GM12878 (cell line): ENCODE data around the gene SPATA1. TPM values are rescaled to one million over a fixed set of nuclear protein-coding genes. Genes with fewer than 3 reads are reported as not detected.
A peak's percentile ranks its signal among the peaks of the same experiment; 100 is the strongest.

Experiments
- ATAC-seq: fragments of 200-7000 bp; cut with Tn5 transposase; 3 replicates; pipeline ENCODE4 v1.9.1; 2020; ENCODE audit warnings: mild to moderate bottlenecking, moderate library complexity
- BruUV-seq: library from RNA; stranded (reverse); fragments of 400-500 nt; replicated peaks from 2 replicates; lab custom pipeline; 2021; lab: Mats Ljungman, UMichigan
- CTCF ChIA-PET: fragments of 300-600 bp; sonication (Branson Sonifier 250); formaldehyde crosslinking; extraction: SDS; loops from one replicate; lab custom pipeline; 2021; ENCODE audit warnings: inconsistent platforms; lab: Yijun Ruan, JAX
- POLR2A ChIA-PET: fragments of 350-600 bp; formaldehyde crosslinking; extraction: SDS; loops from one replicate; lab custom pipeline; 2021; ENCODE audit warnings: inconsistent platforms; lab: Charles Lee
- RAD21 ChIA-PET: fragments of 300-600 bp; sonication (Branson Sonifier 250); formaldehyde crosslinking; loops from one replicate; lab custom pipeline; 2023; ENCODE audit warnings: antibody characterized with exemption; ENCODE audit not compliant: unreplicated experiment; lab: Charles Lee
- SMC1A ChIA-PET: fragments of 300-600 bp; sonication (Branson Sonifier 250); formaldehyde crosslinking; loops from one replicate; lab custom pipeline; 2023; ENCODE audit not compliant: unreplicated experiment, uncharacterized antibody; lab: Charles Lee
- DNase-seq: peaks from one replicate; pipeline ENCODE4 v3.0.0-alpha.2; 2011; ENCODE audit warnings: low read depth, low spot score
- FAIRE-seq: peaks from 3 replicates; lab custom pipeline; 2011; peaks lifted over from hg19 to GRCh38; lab: Jason Lieb, UNC
- H2AFZ ChIP-seq: 2 replicates; pipeline ENCODE4 v1.6.0; 2011; ENCODE audit warnings: low read depth, low read length, control low read depth; ENCODE audit not compliant: control insufficient read depth
- H3K27ac ChIP-seq: 2 replicates; pipeline ENCODE4 v1.5.1; 2011; ENCODE audit warnings: control low read depth; ENCODE audit not compliant: control insufficient read depth, insufficient read depth
- H3K27me3 ChIP-seq, 2 experiments: replicated peaks in 1 of 2; 2 replicates each; pipeline versions ENCODE4 v1.6.0 to v1.6.1; 2011; ENCODE audit warnings: low read length in 1 of 2; ENCODE audit not compliant: control insufficient read depth in 2 of 2, insufficient read depth in 2 of 2
- H3K36me3 ChIP-seq, 2 experiments: 2 replicates each; pipeline ENCODE4 v1.5.1; 2011; ENCODE audit warnings: low read length in 1 of 2; ENCODE audit not compliant: control insufficient read depth in 2 of 2, insufficient read depth in 2 of 2
- H3K4me1 ChIP-seq: 2 replicates; pipeline ENCODE4 v1.6.1; 2011; ENCODE audit warnings: mild to moderate bottlenecking, low read length, moderate library complexity, mixed read lengths; ENCODE audit not compliant: control insufficient read depth, insufficient read depth
- H3K4me2 ChIP-seq: 2 replicates; pipeline ENCODE4 v1.6.0; 2011; ENCODE audit warnings: control low read depth; ENCODE audit not compliant: control insufficient read depth, insufficient read depth
- H3K4me3 ChIP-seq: fragments of 200-600 bp; sonication (generic); 2 replicates; pipeline ENCODE4 v1.5.1; 2016
- H3K79me2 ChIP-seq: 2 replicates; pipeline ENCODE4 v1.6.0; 2011; ENCODE audit warnings: low read length; ENCODE audit not compliant: control insufficient read depth, insufficient read depth
- H3K9ac ChIP-seq: 2 replicates; pipeline ENCODE4 v1.8.0; 2011; ENCODE audit warnings: low read length, control low read depth, mixed read lengths; ENCODE audit not compliant: control insufficient read depth, insufficient read depth
- H3K9me3 ChIP-seq: replicated peaks from 3 replicates; pipeline ENCODE4 v1.5.1; 2011; ENCODE audit warnings: mild to moderate bottlenecking, low read length; ENCODE audit not compliant: control insufficient read depth, insufficient read depth
- H4K20me1 ChIP-seq: 2 replicates; pipeline ENCODE4 v1.6.0; 2011; ENCODE audit not compliant: control insufficient read depth, insufficient read depth
- BCL11A ChIP-seq: IDR thresholded peaks from 2 replicates; pipeline ENCODE4 v1.6.1; 2011; ENCODE audit warnings: low read depth, low read length
- POLR2AphosphoS2 ChIP-seq: IDR thresholded peaks from 2 replicates; pipeline ENCODE4 v1.6.1; 2011; ENCODE audit warnings: low read depth, mild to moderate bottlenecking, low read length, improper control_type of control experiment, moderate library complexity
- WGBS: methylation state at CpG from one replicate; pipeline ENCODE4 v1.1.6; 2016; ENCODE audit warnings: low lambda C conversion rate; ENCODE audit not compliant: insufficient replicate concordance, insufficient coverage; ENCODE audit errors: missing lambda C conversion rate; 5-methylcytosine and 5-hydroxymethylcytosine counted together
- in situ Hi-C: fragments of 300-500 bp; cut with MboI; formaldehyde crosslinking; loops from 9 replicates; pipeline ENCODE4 v1.14.3; 2018; ENCODE audit warnings: mixed read lengths
- intact Hi-C: fragments of 100-400 bp; cut with micrococcal nuclease; formaldehyde crosslinking; loops from one replicate; pipeline ENCODE4 v1.14.2; 2022; ENCODE audit not compliant: unreplicated experiment
- polyA plus RNA-seq, 11 experiments: library from polyadenylated mRNA; depleted of rRNA in 4 of 11; unstranded in 6 of 11; stranded (reverse) in 5 of 11; fragments of >200 nt; fragmentation: Nextera tagmentation in 4 of 11; fragmentation: Illumina TruSeq in 1 of 11; extraction: Ambion mirVana in 4 of 11; extraction: Trizol in 1 of 11; gene quantifications; 1 replicate in 1 of 11; 2 replicates in 10 of 11; pipeline versions ENCODE4 v1.2.1 to v1.2.3, GENCODE V29; 2011 to 2016; ENCODE audit warnings: inconsistent platforms in 2 of 11, missing spikeins in 2 of 11, low read depth in 1 of 11
- total RNA-seq, 4 experiments: library from RNA; depleted of rRNA in 3 of 4; stranded (reverse); fragments of >200 nt in 3 of 4; fragmentation: Illumina TruSeq in 1 of 4; extraction: Trizol in 1 of 4; gene quantifications; 2 replicates each; pipeline versions ENCODE4 v1.2.1 to v1.2.3, GENCODE V29; 2013 to 2021
- TF ChIP-seq, protein P1 (sequence below): fragments of 450-650 bp; formaldehyde crosslinking; IDR thresholded peaks from 2 replicates; pipeline ENCODE4 v1.5.0; 2022; ENCODE audit warnings: mild to moderate bottlenecking, missing genetic modification characterization

Gene SPATA1
- total and polyA plus RNA-seq, 10 of the 15 experiments (the other 5 are each of a cell fraction or from before 2014, with no cell fraction given) = 0.74 to 2.4 (median 1.9) TPM

DNA sequence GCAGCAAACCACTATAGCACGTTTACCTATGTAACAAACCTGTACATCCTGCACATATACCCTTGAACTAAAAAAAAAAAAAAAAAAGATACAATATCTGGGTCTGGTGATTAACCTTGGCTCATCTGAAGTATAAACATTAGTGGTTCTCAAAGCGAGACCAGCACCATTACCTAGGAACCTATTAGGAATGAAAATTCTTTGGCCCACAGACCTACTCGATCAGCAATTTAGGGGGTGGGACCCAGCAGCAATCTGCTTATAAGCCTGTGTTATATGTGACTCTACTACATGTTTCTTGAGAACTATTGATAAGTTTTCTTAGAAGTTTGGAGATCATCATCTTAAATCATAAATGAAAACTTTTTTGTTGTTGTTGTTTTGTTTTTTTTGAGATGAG lies 9.7 kb upstream of the SPATA1 start:
- Histone ChIP-seq H3K36me3 (peaks cover 1 to 38% of the 10 kb centered on the region in 2 experiments), H3K9ac (no peak overlapping the region), H3K9me3 (no peaks in the 10 kb centered on the region), H3K27me3 (no peaks in the 10 kb centered on the region), H3K4me3 (no peak overlapping the region), H3K4me1 (no peaks in the 10 kb centered on the region), H3K27ac (no peak overlapping the region), H2AFZ (no peak overlapping the region), H4K20me1 (no peaks in the 10 kb centered on the region), H3K4me2 (no peak overlapping the region), H3K79me2 (peaks cover 19% of the 10 kb centered on the region)
- intact Hi-C loops (no loop called here), in situ Hi-C loops (no loop called here)
- POLR2A ChIA-PET = interaction anchor here (0.6 kb wide), 1 partner anchor 76 kb away, joined by 3 read pairs; no protein-coding TSS in a partner anchor
- TF ChIP-seq, protein P1, sequence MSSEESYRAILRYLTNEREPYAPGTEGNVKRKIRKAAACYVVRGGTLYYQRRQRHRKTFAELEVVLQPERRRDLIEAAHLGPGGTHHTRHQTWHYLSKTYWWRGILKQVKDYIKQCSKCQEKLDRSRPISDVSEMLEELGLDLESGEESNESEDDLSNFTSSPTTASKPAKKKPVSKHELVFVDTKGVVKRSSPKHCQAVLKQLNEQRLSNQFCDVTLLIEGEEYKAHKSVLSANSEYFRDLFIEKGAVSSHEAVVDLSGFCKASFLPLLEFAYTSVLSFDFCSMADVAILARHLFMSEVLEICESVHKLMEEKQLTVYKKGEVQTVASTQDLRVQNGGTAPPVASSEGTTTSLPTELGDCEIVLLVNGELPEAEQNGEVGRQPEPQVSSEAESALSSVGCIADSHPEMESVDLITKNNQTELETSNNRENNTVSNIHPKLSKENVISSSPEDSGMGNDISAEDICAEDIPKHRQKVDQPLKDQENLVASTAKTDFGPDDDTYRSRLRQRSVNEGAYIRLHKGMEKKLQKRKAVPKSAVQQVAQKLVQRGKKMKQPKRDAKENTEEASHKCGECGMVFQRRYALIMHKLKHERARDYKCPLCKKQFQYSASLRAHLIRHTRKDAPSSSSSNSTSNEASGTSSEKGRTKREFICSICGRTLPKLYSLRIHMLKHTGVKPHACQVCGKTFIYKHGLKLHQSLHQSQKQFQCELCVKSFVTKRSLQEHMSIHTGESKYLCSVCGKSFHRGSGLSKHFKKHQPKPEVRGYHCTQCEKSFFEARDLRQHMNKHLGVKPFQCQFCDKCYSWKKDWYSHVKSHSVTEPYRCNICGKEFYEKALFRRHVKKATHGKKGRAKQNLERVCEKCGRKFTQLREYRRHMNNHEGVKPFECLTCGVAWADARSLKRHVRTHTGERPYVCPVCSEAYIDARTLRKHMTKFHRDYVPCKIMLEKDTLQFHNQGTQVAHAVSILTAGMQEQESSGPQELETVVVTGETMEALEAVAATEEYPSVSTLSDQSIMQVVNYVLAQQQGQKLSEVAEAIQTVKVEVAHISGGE (CRISPR knock-in tag) = no peak
- TF ChIP-seq POLR2AphosphoS2 = 0 out of 2 replicates have a peak, but pooled peaks have one; percentile 30
- no peak for TF ChIP-seq BCL11A
- 99% methylated on average over 3 of the region's 3 CpGs for WGBS
- CTCF ChIA-PET = interaction anchor here (1.3 kb wide), 1 partner anchor 257 kb away, joined by 4 read pairs; no protein-coding TSS in a partner anchor
- ATAC-seq = no peak
- SMC1A ChIA-PET = interaction anchor here (1.8 kb wide), 1 partner anchor 16 kb away, joined by 9 read pairs; no protein-coding TSS in a partner anchor
- no peak for DNase-seq
- RAD21 ChIA-PET = no interaction called here
- no peak for FAIRE-seq
- BruUV-seq = no TSS peak
